HAP-1 (cell line): Measurements from ENCODE around the gene RFNG.

Experiments
- DNase-seq, 2 experiments: peaks; one replicate each; pipeline ENCODE4 v3.0.0-alpha.2; 2016 to 2020; ENCODE audit warnings: low spot score in 2 of 2
- H3K27me3 ChIP-seq: fragments of 250-450 bp; sonication (Bioruptor Pico); 2 replicates; pipeline ENCODE4 v1.5.1; 2020; ENCODE audit warnings: low read depth, mild to moderate bottlenecking, moderate library complexity
- H3K36me3 ChIP-seq: fragments of 250-450 bp; sonication (Bioruptor Pico); replicated peaks from 2 replicates; pipeline ENCODE4 v1.5.1; 2020; ENCODE audit warnings: mild to moderate bottlenecking
- H3K4me1 ChIP-seq: fragments of 250-450 bp; sonication (Bioruptor Pico); 2 replicates; pipeline ENCODE4 v1.5.1; 2020; ENCODE audit warnings: mild to moderate bottlenecking
- H3K4me3 ChIP-seq: fragments of 250-450 bp; sonication (Bioruptor Pico); 2 replicates; pipeline ENCODE4 v1.5.1; 2020; ENCODE audit warnings: mild to moderate bottlenecking, moderate library complexity
- H3K9me3 ChIP-seq: fragments of 250-450 bp; sonication (Bioruptor Pico); 2 replicates; pipeline ENCODE4 v1.5.1; 2020; ENCODE audit warnings: mild to moderate bottlenecking, moderate library complexity
- in situ Hi-C: fragments of 300-500 bp; cut with MboI; formaldehyde crosslinking; loops from 3 replicates; pipeline ENCODE4 v1.14.3; 2020; ENCODE audit warnings: low sequenced_read_pairs, inconsistent platforms, mixed read lengths

Gene RFNG

DNA sequence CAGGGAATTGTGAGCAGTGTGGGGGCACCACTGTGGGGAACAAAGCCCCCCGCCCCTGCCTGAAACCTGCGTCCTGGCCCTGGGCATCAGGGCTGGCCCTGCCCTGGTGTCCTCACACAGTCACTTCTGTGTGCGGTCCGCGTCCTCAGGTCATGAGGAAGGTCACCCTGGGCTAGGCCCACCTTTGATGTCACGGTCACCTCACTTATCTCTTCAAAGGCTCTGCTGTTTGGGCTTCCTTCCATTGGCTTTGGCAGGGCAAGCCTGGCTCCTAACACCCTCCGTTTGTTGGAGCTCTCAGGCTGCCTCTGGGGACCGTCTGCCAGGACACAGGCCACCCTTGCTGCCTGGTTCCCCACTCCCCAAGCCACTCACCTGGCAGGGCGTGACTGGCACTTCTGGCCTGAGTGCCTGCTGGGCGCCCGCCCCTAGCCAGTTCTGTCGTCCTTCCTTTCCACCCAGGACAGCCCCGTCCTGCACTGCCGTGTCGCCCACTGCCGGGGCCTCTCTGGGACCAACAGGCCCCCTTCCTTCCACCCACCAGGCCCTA, 37.8 kb downstream of the RFNG start:
- Histone ChIP-seq H3K4me1 (no peaks in the 10 kb centered on the region), H3K4me3 (no peak overlapping the region), H3K27me3 (no peaks in the 10 kb centered on the region), H3K9me3 (no peaks in the 10 kb centered on the region), H3K36me3 (peaks cover 7% of the 10 kb centered on the region)
- in situ Hi-C loops = no loop called here
- DNase-seq = no peak

DNA sequence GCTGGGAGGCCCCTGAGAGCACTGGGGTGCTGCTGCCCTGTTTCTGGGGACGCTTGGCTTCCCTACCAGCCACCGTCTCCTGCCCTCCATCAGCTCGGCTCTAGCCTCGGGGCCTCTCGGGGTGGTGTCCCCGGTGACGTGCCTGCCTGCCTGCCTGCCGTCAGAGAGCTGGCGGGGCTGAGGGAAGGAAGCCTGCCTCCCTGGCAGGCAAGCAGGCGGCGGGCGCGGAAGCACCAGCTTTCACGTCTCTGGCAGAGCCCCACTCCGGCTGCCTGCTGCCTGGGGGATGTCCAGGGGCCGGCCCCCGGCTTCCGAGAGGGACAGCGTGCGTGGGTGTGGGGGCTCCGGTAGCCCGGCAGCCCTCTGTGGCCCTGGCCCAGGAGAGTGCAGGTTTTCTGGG, 38.3 kb downstream of the RFNG start:
- H3K36me3 ChIP-seq = peaks cover 2% of the 10 kb centered on the region
- no peak for DNase-seq
- H3K9me3 ChIP-seq = no peaks in the 10 kb centered on the region
- in situ Hi-C loops = no loop called here
- no peaks in the 10 kb centered on the region for H3K4me1 ChIP-seq
- H3K4me3 ChIP-seq = no peak overlapping the region
- no peaks in the 10 kb centered on the region for H3K27me3 ChIP-seq

DNA sequence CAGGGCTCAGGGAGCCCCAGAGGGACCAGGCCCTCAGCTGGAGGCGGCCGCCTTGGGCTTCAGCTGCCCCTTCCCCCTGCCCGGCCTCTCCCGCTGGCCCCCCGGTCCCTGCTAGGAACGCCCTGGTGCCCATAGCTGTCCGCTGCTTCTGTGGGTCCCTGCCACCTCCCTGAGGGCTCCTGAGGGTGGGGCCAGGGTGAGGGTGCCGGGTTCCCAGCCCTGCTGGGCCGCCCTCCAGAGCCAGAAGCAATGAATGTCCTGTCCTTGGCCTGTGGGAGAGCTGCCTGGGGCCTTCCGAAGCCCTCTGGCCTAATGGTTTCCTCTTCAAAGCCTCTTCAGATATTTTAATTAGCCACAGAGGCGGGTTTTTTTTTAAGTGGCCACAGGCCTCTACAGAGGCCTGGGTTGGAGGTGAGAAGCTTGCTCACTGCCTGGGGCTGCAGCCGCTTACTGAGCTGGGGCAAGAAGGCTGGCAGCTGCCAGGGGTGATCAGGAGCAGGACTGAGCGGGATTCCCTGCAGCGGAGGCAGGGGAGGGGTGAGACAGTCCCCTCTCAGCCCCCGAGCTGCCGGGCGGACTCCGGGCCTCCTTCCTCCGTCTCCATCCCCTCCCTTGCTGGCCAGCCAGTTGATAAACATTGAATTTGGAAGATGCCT, 38.8 kb downstream of the RFNG start:
- H3K4me1 ChIP-seq = no peaks in the 10 kb centered on the region
- no peak overlapping the region for H3K4me3 ChIP-seq
- no peak for DNase-seq
- no peaks in the 10 kb centered on the region; the same call in 1 of the 2 replicates for H3K36me3 ChIP-seq
- no peaks in the 10 kb centered on the region for H3K27me3 ChIP-seq
- no peaks in the 10 kb centered on the region for H3K9me3 ChIP-seq
- in situ Hi-C loops = no loop called here

DNA sequence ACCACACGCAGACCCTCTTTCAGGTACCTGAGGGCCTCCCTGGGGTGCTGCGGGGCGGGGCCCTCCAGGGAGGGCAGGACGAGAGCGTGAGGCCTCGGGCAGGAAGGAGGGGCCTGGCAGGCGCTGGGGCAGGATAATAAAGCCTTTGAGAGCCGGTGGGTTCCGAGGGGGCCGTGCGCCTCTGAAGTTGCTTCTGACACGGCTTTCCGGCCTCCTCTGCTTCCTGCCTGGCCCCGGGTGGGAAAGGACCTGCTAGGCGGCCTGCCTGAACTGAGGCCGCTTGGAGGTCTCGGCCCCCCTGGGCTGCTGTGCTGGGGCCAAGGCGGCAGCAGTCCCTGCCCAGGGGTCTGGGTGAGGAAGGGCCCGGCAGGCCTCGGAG, 39.4 kb downstream of the RFNG start:
- no peaks in the 10 kb centered on the region for H3K9me3 ChIP-seq
- no peak overlapping the region for H3K4me3 ChIP-seq
- no peaks in the 10 kb centered on the region for H3K36me3 ChIP-seq
- H3K27me3 ChIP-seq = no peaks in the 10 kb centered on the region
- no peak for DNase-seq
- in situ Hi-C loops = no loop called here
- H3K4me1 ChIP-seq = no peaks in the 10 kb centered on the region

DNA sequence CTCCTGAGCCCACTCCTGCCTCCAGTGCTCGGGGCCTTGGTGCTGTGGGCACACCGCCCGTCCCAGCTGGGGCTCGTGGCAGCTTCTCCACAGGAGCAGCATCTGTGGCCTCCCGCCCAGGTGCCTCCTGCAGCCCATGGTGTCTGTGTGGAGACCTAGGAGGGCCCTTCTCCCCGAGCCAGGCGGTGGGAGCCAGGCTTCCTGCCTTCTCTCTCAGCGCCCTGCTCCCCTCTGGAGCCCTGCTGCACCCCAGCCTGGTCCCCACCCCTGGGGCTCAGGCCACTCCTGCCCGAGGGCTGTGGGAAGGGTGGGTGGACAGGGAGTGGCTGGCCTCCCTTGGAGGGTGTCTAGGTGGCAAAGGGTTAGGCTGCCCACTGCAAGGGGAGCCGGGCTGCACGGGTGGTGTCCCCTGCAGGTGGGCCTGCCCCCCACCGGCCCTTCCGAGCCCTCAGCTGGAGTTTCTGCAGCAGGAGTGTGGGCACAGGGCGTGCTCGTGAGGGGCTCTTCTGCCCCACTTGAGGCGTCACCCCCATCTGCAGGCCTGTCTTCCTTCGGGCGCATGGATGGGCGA, 39.9 kb downstream of the RFNG start:
- H3K27me3 ChIP-seq = no peaks in the 10 kb centered on the region
- DNase-seq = no peak
- no peaks in the 10 kb centered on the region for H3K4me1 ChIP-seq
- no peaks in the 10 kb centered on the region for H3K9me3 ChIP-seq
- in situ Hi-C loops = no loop called here
- no peaks in the 10 kb centered on the region for H3K36me3 ChIP-seq
- H3K4me3 ChIP-seq = no peak overlapping the region

DNA sequence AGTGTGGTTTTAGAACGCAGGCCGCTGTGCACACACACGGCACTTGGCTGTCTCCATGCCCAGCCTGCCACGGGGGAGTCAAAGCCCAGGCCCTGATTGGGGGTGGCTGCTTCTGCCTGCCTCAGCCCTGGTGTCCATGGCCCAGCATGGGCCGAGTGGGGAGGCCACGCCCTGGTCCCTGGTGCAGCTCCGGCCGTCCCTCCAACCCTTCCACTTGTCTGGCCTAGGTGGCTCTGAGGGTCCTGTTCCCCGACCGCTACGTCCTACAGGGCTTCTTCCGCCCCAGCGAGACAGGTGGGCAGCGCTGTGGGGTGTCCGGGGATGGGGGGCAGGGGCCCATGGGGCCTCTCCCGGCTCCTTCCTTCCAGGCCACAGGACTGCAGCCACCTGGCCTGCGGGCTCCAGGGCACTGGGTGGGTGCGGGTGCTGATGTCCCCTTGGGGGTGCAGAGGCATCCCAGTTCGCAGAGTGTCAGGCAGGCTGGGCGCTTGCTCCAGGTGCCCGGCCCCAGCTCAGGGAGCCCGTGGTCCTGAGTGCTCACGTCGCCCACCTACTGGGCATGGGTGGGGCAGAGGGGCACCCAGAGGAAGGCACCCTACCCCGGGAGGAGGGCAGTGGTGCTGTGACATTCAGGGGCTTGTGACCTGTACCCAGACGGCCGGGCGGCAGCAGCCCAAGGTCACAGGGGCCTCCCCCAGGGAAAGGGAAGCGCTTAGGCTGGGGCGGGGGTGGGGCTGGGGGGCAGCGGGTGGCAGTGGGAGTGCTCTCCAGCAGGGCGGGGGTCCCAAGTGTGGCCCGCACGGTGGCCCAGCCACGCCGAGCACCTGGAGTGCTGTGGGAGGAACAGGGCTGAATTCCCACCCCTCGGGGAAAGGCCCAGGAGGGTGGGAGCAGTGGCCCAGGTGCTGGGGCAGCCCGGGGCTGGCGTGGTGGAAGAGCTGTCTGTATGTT, 40.8 kb downstream of the RFNG start:
- H3K4me3 ChIP-seq = no peak overlapping the region
- H3K27me3 ChIP-seq = no peaks in the 10 kb centered on the region
- in situ Hi-C loops = no loop called here
- H3K9me3 ChIP-seq = no peaks in the 10 kb centered on the region
- no peaks in the 10 kb centered on the region for H3K4me1 ChIP-seq
- H3K36me3 ChIP-seq = no peaks in the 10 kb centered on the region
- DNase-seq = no peak

DNA sequence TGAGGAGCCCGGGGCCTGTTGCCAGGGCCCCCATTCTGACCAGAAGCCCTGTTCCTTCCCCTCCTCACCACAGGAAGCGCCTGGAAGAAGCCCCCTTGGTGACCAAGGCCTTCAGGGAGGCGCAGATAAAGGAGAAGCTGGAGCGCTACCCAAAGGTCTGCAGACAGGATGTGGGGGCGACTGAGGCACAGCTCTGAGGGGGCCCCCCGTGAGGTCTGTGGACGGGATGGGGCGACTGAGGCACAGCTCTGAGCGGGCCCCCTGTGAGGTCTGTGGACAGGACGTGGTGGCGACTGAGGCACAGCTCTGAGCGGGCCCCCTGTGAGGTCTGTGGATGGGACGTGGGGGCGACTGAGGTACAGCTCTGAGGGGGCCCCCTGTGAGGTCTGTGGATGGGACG, 42.2 kb downstream of the RFNG start:
- no peaks in the 10 kb centered on the region for H3K36me3 ChIP-seq
- DNase-seq = no peak
- in situ Hi-C loops = no loop called here
- H3K9me3 ChIP-seq = no peaks in the 10 kb centered on the region
- no peaks in the 10 kb centered on the region for H3K27me3 ChIP-seq
- no peaks in the 10 kb centered on the region for H3K4me1 ChIP-seq
- H3K4me3 ChIP-seq = no peak overlapping the region

DNA sequence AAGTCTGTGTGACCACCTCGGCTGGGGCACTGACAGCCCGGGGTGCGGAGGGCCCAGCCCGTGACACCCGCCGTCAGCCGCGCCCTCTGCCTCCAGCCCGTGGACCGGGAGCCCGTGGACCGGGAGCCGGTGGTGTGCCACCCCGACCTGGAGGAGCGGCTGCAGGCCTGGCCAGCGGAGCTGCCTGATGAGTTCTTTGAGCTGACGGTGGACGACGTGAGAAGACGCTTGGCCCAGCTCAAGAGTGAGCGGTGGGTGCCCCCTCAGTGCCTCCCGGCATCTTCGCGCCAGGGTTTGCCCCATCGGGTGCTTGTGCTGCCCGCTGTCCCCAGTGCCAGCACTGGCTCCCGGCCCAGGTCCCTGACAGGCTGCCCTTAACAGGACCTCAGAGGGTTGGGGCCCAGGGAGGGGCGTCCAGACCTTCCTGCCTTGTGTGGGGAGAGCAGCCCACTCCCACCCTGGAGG, 42.6 kb downstream of the RFNG start:
- H3K9me3 ChIP-seq = no peaks in the 10 kb centered on the region
- no peaks in the 10 kb centered on the region for H3K27me3 ChIP-seq
- H3K36me3 ChIP-seq = no peaks in the 10 kb centered on the region
- in situ Hi-C loops = no loop called here
- no peak for DNase-seq
- H3K4me1 ChIP-seq = no peaks in the 10 kb centered on the region
- no peak overlapping the region for H3K4me3 ChIP-seq

DNA sequence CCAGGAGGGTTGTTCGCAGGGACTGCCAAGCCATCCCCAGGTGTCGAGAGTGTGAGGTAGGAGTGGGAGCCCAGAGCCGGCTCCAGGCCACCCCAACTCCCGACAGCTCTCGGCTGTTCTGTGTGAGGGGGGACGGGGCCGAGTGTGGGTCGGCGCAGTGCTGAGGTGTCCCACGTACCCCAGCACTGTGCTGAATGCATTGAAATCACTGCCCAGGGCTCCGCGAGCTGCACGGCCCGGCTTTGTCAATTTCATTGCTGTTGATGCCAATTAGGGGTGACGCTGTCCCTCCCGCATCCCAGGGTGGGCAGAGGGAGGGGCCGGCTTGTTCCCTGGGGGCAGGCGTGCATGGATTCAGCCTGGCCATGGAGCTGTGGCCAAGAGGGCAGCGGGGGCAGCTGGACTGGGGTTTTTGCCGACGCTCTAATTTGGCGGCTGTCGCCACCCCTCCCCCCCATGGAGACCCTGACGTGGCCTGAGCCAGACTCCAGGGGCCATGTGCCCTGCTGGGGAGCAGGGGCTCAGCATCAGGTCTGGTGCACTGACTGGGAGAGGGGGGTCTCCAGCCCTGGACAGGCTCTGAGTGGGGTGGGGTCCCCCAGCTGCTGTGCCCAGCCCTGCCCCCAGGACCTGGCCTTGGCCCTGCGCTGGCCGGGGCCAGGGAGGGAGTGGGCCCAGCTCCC, 43.2 kb downstream of the RFNG start:
- H3K27me3 ChIP-seq = no peaks in the 10 kb centered on the region
- H3K4me1 ChIP-seq = no peaks in the 10 kb centered on the region
- H3K9me3 ChIP-seq = no peaks in the 10 kb centered on the region
- no peaks in the 10 kb centered on the region for H3K36me3 ChIP-seq
- in situ Hi-C loops = no loop called here
- DNase-seq = no peak
- H3K4me3 ChIP-seq = no peak overlapping the region

DNA sequence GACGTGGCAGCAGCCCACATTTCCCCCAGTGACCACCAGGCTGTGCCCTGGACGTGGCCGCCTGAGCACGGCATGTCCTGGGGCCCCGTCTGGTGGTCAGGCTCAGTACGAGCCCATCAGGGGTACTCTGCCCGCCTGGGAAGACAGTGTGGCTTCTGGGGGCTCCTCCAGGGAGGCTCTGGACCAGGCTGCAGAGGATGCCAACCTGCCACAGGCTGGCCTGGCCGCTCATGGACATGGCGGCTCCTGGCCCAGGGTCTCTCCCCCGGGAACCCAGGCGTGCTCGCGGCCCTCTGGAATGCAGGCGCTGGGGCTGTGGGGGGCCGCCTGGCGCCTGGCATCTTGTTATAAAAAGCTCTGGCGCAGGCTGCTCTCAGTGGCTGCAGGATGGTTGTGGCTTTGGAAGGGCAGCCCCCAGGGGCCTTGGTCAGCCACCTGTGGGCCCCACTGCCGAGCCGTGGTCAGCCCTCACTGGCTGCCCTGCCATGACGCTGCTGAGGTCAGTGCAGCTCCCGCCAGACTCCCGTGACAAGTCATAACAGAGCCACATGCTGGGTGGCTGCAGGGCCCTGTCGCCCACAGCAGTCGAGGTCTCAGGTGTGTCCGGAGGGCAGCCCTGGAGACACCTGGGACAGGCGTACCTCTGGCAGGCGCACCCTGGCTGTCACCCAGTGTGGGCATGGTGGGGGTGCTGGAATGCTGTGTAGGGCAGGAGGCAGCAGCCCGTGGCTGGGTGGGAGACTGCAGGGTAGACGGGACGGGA, 43.9 kb downstream of the RFNG start:
- H3K4me1 ChIP-seq = no peaks in the 10 kb centered on the region
- H3K4me3 ChIP-seq = no peak overlapping the region
- no peaks in the 10 kb centered on the region for H3K9me3 ChIP-seq
- DNase-seq = no peak
- no peaks in the 10 kb centered on the region for H3K27me3 ChIP-seq
- in situ Hi-C loops = no loop called here
- H3K36me3 ChIP-seq = no peaks in the 10 kb centered on the region

DNA sequence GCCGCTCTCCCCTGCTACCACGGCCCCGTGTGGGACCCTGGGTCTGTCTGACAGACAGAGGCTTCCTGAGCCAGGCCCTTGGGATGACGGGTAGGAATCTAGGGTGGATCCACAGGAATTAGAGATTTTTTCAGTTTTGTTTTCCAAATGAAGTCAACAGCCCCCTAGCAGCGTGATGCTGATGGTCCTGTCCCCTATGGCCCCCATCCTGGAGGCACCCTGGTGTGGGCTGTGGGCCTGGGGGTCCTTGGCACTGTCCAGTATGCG, 44.5 kb downstream of the RFNG start:
- Histone ChIP-seq H3K4me1 (no peaks in the 10 kb centered on the region), H3K27me3 (no peaks in the 10 kb centered on the region), H3K4me3 (no peak overlapping the region), H3K9me3 (no peaks in the 10 kb centered on the region), H3K36me3 (no peaks in the 10 kb centered on the region)
- in situ Hi-C loops = no loop called here
- DNase-seq = no peak

DNA sequence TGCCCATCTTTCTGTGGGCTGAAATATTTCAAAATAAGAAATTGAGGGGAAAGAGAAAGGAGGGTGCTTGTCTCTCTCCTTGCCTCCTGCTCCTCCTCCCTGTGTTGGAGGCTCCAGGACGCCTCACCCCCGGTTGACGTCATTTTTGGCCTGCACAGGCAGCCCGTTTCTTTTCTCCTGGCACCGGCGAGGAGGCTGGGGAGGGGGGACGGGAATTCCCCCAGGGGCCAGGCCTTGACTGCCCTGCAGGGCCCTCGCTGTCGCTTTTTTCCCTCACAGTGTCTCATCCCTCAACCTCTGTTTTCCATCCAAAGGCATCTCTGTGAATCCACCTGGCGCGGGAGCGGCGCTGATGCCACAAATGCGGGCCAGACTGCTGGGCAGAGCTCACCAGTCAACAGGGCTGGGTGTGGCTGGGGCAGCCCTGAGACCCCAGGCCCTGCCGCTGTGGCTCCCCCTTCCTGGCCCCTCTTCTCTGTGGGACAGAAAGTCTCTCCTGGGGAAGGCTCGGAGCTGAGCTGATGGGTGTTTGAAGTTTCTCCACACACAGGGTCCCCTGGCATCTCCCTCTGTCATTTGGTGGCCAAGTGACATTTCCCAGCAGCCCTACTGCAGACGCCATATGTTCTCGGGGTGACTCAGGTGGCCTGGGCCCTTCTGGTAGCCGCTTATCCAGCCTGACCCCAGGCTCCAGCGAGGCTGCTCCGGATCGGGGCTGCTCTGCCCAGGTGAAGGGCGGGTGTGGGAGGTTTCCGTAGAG, 45.0 kb downstream of the RFNG start:
- Histone ChIP-seq H3K9me3 (no peaks in the 10 kb centered on the region), H3K4me3 (no peak overlapping the region), H3K27me3 (no peaks in the 10 kb centered on the region), H3K36me3 (no peaks in the 10 kb centered on the region), H3K4me1 (no peaks in the 10 kb centered on the region)
- in situ Hi-C loops = no loop called here
- DNase-seq = no peak
